GM12891 (cell line): ENCODE results near the gene KCNJ4. TPM values are rescaled to one million over a fixed set of nuclear protein-coding genes. Genes with fewer than 3 reads are reported as not detected.
A peak's percentile ranks its signal among the peaks of the same experiment; 100 is the strongest.

Experiments used
- DNase-seq: peaks from one replicate; pipeline ENCODE4 v3.0.0; 2011; ENCODE audit warnings: low spot score; ENCODE audit not compliant: insufficient read length
- FAIRE-seq: peaks from 2 replicates; lab custom pipeline; 2011; peaks lifted over from hg19 to GRCh38; lab: Jason Lieb, UNC
- PAX5 ChIP-seq: IDR thresholded peaks from 2 replicates; pipeline ENCODE4 v1.6.1; 2011; ENCODE audit warnings: low read length, moderate library complexity, mild to moderate bottlenecking; ENCODE audit not compliant: insufficient read depth, severe bottlenecking
- POLR2A ChIP-seq: IDR thresholded peaks from 2 replicates; pipeline ENCODE4 v1.6.1; 2011; ENCODE audit warnings: low read depth, low read length, control low read depth
- POLR2AphosphoS5 ChIP-seq: IDR thresholded peaks from 2 replicates; pipeline ENCODE4 v1.6.1; 2011; ENCODE audit warnings: low read depth, low read length, control low read depth
- POU2F2 ChIP-seq: IDR thresholded peaks from 2 replicates; pipeline ENCODE4 v1.6.1; 2011; ENCODE audit warnings: low read depth, mild to moderate bottlenecking, control low read depth, low read length, moderate library complexity
- SPI1 ChIP-seq: IDR thresholded peaks from 2 replicates; pipeline ENCODE4 v1.6.1; 2011; ENCODE audit warnings: low read depth, low read length, control low read depth
- TAF1 ChIP-seq: IDR thresholded peaks from 2 replicates; pipeline ENCODE4 v1.6.1; 2011; ENCODE audit warnings: low read depth, low read length, control low read depth
- polyA plus RNA-seq: library from polyadenylated mRNA; unstranded; fragments of >200 nt; gene quantifications from one replicate; pipeline ENCODE4 v1.2.1, GENCODE V29; 2012; ENCODE audit warnings: low read depth, missing spikeins, inconsistent platforms; ENCODE audit not compliant: missing spikeins

KCNJ4 gene
- polyA plus RNA-seq: not detected

- FAIRE-seq (no peak), DNase-seq (no peak)
- no peak for TF ChIP-seq SPI1
- no peak for TF ChIP-seq POU2F2
- TF ChIP-seq PAX5: no peak
- TF ChIP-seq TAF1: no peak
- TF ChIP-seq POLR2A: no peak
- no peak for TF ChIP-seq POLR2AphosphoS5
These were observed at the start of gene KCNJ4 for GRCh38 chr22:38455076-38455529. TSS of gene KCNJ4 (minus strand) at chr22:38455199. CDS start at chr22:38428132, 27,067 bp downstream.

- DNase-seq (no peak), FAIRE-seq (no peak)
- TF ChIP-seq SPI1 (no peak), POLR2AphosphoS5 (peak; percentile 46; the same call in 1 of the 2 replicates), POLR2A (no peak)
These were observed 48.0 kb upstream of the KCNJ4 start for GRCh38 chr22:38503021-38503420.

GRCh38 chr22:38501797-38502672, 47.0 kb upstream of the KCNJ4 start:
- TF ChIP-seq POLR2AphosphoS5: 0 out of 2 replicates have a peak, but pooled peaks have one; percentile 40
- TF ChIP-seq PAX5: no peak
- TF ChIP-seq TAF1: no peak
- no peak for TF ChIP-seq SPI1
- no peak for TF ChIP-seq POU2F2
- no peak for FAIRE-seq
- no peak for DNase-seq

- no peak for FAIRE-seq
These were observed 42.9 kb upstream of the KCNJ4 start for GRCh38 chr22:38497869-38498268.

GRCh38 chr22:38494939-38495338, 39.9 kb upstream of the KCNJ4 start:
- no peak for FAIRE-seq
- TF ChIP-seq SPI1 (no peak), TAF1 (no peak), PAX5 (no peak), POLR2AphosphoS5 (no peak), POLR2A (no peak), POU2F2 (no peak)
- no peak for DNase-seq

More at GRCh38 chr22:38497869-38498268, 42.9 kb upstream of the KCNJ4 start:
- TF ChIP-seq PAX5 (no peak), POLR2A (no peak), POLR2AphosphoS5 (no peak), SPI1 (no peak)
- DNase-seq: no peak

DNA sequence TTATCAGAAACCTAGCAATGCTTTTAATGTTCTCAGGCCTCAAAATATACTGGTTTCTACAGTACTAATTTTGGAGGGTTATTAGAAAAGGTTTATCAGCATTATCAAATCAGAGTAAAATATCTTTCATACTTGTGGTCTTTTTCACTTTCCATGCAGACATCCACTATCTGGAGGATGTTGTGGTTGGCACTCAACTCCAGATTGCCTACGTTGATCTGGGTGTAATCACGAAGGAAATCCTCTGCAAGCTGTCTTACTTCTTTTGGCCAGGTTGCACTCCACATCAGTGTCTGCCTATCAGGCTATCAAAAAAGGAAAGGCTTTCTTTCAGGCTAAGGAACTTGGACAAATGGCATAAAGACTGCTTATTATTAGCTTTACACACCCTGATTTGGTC, 39.5 kb upstream of the KCNJ4 start:
- FAIRE-seq (no peak), DNase-seq (no peak)
- TF ChIP-seq PAX5 (no peak), TAF1 (no peak), POU2F2 (no peak), SPI1 (no peak), POLR2AphosphoS5 (no peak), POLR2A (no peak)

DNA sequence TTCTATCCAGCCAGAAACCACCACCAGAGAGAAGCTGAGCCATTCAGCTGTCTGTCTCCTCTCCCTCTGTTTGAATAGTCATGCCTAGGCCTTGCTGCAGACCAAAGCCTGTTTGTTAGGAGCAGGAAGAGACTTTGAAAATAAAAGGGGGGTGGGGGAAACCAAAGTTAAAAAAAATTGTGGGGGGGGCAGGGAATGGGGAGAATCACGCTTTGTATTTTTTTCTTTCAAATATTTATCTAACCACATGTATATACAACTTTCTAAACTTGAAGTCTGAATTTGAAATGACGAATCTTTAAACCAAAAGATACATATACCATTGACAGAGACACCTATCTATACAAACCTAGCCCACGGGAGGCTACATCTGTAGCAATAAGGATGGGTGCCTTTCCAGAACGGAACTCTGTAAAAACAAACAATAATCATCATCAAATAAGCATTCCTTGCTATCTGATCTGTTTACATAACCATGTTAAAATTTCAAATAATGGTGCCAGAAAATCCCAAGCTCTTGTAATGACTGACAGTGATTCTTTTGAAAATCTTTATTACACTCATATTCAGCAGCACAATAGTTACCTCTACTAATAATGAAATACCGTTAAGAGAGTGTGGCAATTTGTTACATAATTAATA, 36.8 kb upstream of the KCNJ4 start:
- TF ChIP-seq POU2F2 (no peak), SPI1 (no peak), PAX5 (no peak), TAF1 (no peak), POLR2A (no peak), POLR2AphosphoS5 (no peak)
- no peak for DNase-seq
- FAIRE-seq: no peak

DNA sequence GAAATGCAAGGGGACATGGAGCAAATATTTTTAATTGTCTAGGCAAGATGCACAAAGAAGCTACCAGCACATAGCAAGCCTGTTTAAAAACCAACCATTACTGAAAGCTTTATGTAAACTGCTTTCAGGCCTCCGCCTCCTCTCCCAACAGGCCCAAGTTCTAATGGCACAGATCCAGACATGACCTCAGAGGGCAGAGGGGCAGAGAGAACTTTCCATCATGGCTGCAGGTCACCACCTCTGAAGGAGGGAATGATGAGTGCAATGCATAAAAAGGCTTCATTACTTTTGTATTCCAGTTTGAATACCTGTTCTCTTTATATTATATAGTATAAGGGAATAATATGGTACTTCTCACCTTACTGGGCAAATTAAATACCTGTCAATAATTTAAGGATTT, 35.9 kb upstream of the KCNJ4 start:
- FAIRE-seq (no peak), DNase-seq (no peak)
- TF ChIP-seq POLR2A: no peak
- no peak for TF ChIP-seq POU2F2
- no peak for TF ChIP-seq TAF1
- TF ChIP-seq SPI1: no peak
- TF ChIP-seq PAX5: no peak
- no peak for TF ChIP-seq POLR2AphosphoS5

DNA sequence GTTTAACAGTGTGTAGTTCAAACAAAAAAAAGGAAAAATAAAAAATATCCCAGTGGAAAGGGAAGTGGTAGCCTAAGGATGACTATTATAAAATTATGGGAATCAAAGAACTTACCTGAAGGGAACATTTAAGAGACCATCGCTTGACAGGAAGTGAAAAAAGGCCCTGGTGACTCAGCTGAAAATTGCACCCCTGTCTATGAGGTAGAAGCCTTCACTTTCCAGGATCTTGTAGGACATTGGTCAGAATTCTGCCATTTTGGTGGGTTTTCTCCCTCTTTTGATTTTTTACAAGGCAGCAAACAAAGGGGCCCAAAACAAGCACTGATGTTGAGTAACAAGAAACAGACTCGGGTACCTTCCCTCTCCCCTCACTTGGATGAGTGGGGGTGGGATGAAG, 35.5 kb upstream of the KCNJ4 start:
- TF ChIP-seq POLR2A: peak; percentile 24; the same call in 1 of the 2 replicates
- TF ChIP-seq POLR2AphosphoS5: no peak
- peak; percentile 55 for TF ChIP-seq SPI1
- FAIRE-seq (no peak), DNase-seq (no peak)

- FAIRE-seq (peak; percentile 38), DNase-seq (no peak)
- TF ChIP-seq PAX5 (no peak), POU2F2 (no peak), POLR2AphosphoS5 (peak; percentile 54), TAF1 (no peak), POLR2A (peak; percentile 71), SPI1 (no peak)
These were observed 34.7 kb upstream of the KCNJ4 start for GRCh38 chr22:38489561-38490145.
